8988T (cell line): Measurements from ENCODE around the gene S1PR3.

Experiments
- DNase-seq: peaks from one replicate; pipeline ENCODE4 v3.0.0; 2011

S1PR3 gene

GRCh38 chr9:89039664-89040063 lies 48.4 kb downstream of the S1PR3 start:
- no peak for DNase-seq

- no peak for DNase-seq
These were observed 51.7 kb downstream of the S1PR3 start for GRCh38 chr9:89042984-89043383.

- no peak for DNase-seq
These were observed 52.8 kb downstream of the S1PR3 start for GRCh38 chr9:89044104-89044503.

- no peak for DNase-seq
These were observed 53.6 kb downstream of the S1PR3 start for GRCh38 chr9:89044881-89045280.

- no peak for DNase-seq
These were observed 55.6 kb downstream of the S1PR3 start for GRCh38 chr9:89046832-89047231.

- DNase-seq = no peak
These were observed 56.4 kb downstream of the S1PR3 start for GRCh38 chr9:89047667-89048066.

GRCh38 chr9:89048616-89049015 lies 57.3 kb downstream of the S1PR3 start:
- no peak for DNase-seq

GRCh38 chr9:89049646-89050045 lies 58.4 kb downstream of the S1PR3 start:
- DNase-seq = no peak

- no peak for DNase-seq
These were observed 60.3 kb downstream of the S1PR3 start for GRCh38 chr9:89051421-89052025.

GRCh38 chr9:89052470-89053097 lies 61.3 kb downstream of the S1PR3 start:
- DNase-seq = no peak

- no peak for DNase-seq
These were observed 62.0 kb downstream of the S1PR3 start for GRCh38 chr9:89053301-89053700.
